Heart left ventricle (tissue), 16 donors: Measurements from ENCODE around the gene PHACTR1. TPM values are rescaled to one million over a fixed set of nuclear protein-coding genes. Genes with fewer than 3 reads are reported as not detected.
A peak's percentile ranks its signal among the peaks of the same experiment; 100 is the strongest.

Experiments used
- ATAC-seq, 4 donors: fragments of 200-7000 bp; cut with Tn5 transposase; one replicate each; pipeline ENCODE4 v1.9.1; 2020 to 2022; ENCODE audit warnings: moderate library complexity in 4 of 4, mild to moderate bottlenecking in 3 of 4, moderate number of reproducible peaks in 1 of 4
- DNase-seq, 5 donors: peaks; one replicate each; pipeline ENCODE4 v3.0.0-alpha.2; 2020
- H3K27ac ChIP-seq, 12 donors: fragments of 200-600 bp; sonication (generic) in 4 of 12; one replicate each; pipeline versions ENCODE4 v1.5.0 to v1.8.0; 2016 to 2022; ENCODE audit warnings: mild to moderate bottlenecking in 2 of 12
- H3K27me3 ChIP-seq, 9 donors: fragments of 200-600 bp; sonication (generic) in 2 of 9; one replicate each; pipeline versions ENCODE4 v1.5.1 to v1.8.0; 2016 to 2022; ENCODE audit warnings: mild to moderate bottlenecking in 3 of 9
- H3K36me3 ChIP-seq, 9 donors: fragments of 200-600 bp; sonication (generic) in 2 of 9; one replicate each; pipeline versions ENCODE4 v1.5.0 to v1.8.0; 2018 to 2022; ENCODE audit warnings: mild to moderate bottlenecking in 2 of 9
- H3K4me1 ChIP-seq, 12 donors: fragments of 200-600 bp; sonication (generic) in 4 of 12; one replicate each; pipeline versions ENCODE4 v1.5.0 to v1.8.0; 2016 to 2022; ENCODE audit warnings: mild to moderate bottlenecking in 3 of 12
- H3K4me3 ChIP-seq, 12 donors: fragments of 200-600 bp; sonication (generic) in 4 of 12; one replicate each; pipeline versions ENCODE4 v1.5.0 to v1.8.0; 2017 to 2022; ENCODE audit warnings: mild to moderate bottlenecking in 9 of 12, moderate library complexity in 4 of 12
- H3K9me3 ChIP-seq, 12 donors: fragments of 200-600 bp; sonication (generic) in 4 of 12; one replicate each; pipeline versions ENCODE4 v1.5.0 to v1.8.0; 2016 to 2022; ENCODE audit warnings: mild to moderate bottlenecking in 1 of 12
- CTCF ChIP-seq, 12 donors: fragments of 200-600 bp; sonication (generic) in 4 of 12; IDR thresholded peaks; one replicate each; pipeline versions ENCODE4 v1.5.0 to v1.8.0; 2018 to 2022; ENCODE audit warnings: antibody characterized with exemption in 12 of 12, mild to moderate bottlenecking in 5 of 12
- POLR2A ChIP-seq, 2 donors: fragments of 450-650 bp; IDR thresholded peaks; one replicate each; pipeline ENCODE4 v1.6.1; 2017; ENCODE audit warnings: antibody characterized with exemption in 2 of 2, mild to moderate bottlenecking in 2 of 2, moderate library complexity in 2 of 2
- WGBS, 4 donors: extraction: QIAGEN DNeasy Blood & Tissue Kit in 2 of 4; methylation state at CpG; one replicate each; pipeline versions ENCODE4 v1.1.5 to v1.1.7; 2013 to 2018; 5-methylcytosine and 5-hydroxymethylcytosine counted together
- intact Hi-C, 10 donors: fragments of 100-400 bp; cut with DNase I; formaldehyde crosslinking; loops; one replicate each; pipeline versions ENCODE4 v1.11.1 to v1.14.2; 2022
- polyA plus RNA-seq, 2 donors: library from polyadenylated mRNA; stranded (reverse); fragments of 200-250 nt; gene quantifications; one replicate each; pipeline ENCODE4 v1.2.3, GENCODE V29; 2013
- total RNA-seq, 9 donors: library from RNA; depleted of rRNA in 2 of 9; stranded (reverse); fragments of >200 nt in 2 of 9; fragmentation: NEBNext Ultra II Directional in 3 of 9; extraction: Animal tissue kit (Norgen Biotek cat#: 25700) in 3 of 9; gene quantifications; one replicate each; pipeline versions ENCODE4 v1.1.0 to v1.2.4, GENCODE V29; 2016 to 2023
- donor health status: ischemic (EF 13 %, LVEDD 7.1; RV severe dilation, severe dysfunction).
- donor health status: healthy with polysubstance abuse.
- donor health status: DM: no; HTN: yes; CAD: no.
- donor health status: DM: no; HTN: no; CAD: no.
- donor health status: ischemic (EF 25% LVEDD 6.9; RV normal size, moderate dysfunction).
- donor health status: ischemic (EF 25% LVEDD 5.7; RV mildly dilated, moderate dysfunction).
- donor health status: healthy.
- donor health status: DM: yes; HTN: yes; CAD: no.
- donor health status: ischemic (EF 35%, LVEDD 5.7; RV mildly dilated, moderate dysfunction).
- donor health status: nonischemic (EF 11% LVEDD 7.7; RV severe dilation, severe dysfunction).
- donor health status: DM: yes; HTN: yes; CAD: no.
- donor health status: PGD.
- donor health status: ischemic (EF 29% LVEDD 5.4; RV normal size, mild dysfunction).
- donor health status: nonischemic (EF 23%, LVEDD 6.1; RV moderate dilation, normal function).

The PHACTR1 gene
- total and polyA plus RNA-seq, 11 donors = 21.2 to 238 (median 87.4) TPM

DNA sequence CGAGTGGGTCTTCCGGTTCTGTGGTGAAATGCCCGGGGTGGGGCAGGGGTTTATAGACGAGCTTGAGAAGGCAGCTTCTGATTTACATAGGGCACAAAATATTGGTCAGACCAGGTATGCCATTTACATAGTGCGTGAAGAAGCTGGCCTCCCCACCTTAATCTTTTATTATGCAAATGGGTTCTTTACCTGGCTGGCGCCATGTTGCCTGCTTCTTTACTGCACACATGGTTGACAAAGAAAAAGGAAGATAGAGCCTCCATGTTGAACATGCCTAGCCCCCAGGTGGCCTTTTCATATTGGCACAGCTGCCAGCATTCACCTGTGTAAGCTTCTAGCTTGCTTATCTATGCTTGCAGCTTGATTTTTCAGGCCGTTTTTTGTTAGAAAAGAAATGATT lies 276.2 kb downstream of the PHACTR1 start:
- H3K9me3 ChIP-seq = peaks cover 0 to 11% (median 1%) of the 10 kb centered on the region in 12 donors
- H3K27me3 ChIP-seq = no peaks in the 10 kb centered on the region
- intact Hi-C loops = no loop called here
- no peak overlapping the region for H3K4me3 ChIP-seq
- TF ChIP-seq CTCF (IDR thresholded peaks at IDR 0.05) (no peak), POLR2A (IDR thresholded peaks at IDR 0.05) (no peak)
- WGBS, 4 donors = 87 to 91% (median 88%) methylated on average over 7 of the region's 7 CpGs
- no peak for ATAC-seq
- no peaks in the 10 kb centered on the region for H3K36me3 ChIP-seq
- H3K27ac ChIP-seq = peak overlapping the region in 4 of 12 donors; percentile 14 to 52 (median 49)
- peaks cover 0 to 14% (median under 1%) of the 10 kb centered on the region in 12 donors for H3K4me1 ChIP-seq
- DNase-seq = no peak

DNA sequence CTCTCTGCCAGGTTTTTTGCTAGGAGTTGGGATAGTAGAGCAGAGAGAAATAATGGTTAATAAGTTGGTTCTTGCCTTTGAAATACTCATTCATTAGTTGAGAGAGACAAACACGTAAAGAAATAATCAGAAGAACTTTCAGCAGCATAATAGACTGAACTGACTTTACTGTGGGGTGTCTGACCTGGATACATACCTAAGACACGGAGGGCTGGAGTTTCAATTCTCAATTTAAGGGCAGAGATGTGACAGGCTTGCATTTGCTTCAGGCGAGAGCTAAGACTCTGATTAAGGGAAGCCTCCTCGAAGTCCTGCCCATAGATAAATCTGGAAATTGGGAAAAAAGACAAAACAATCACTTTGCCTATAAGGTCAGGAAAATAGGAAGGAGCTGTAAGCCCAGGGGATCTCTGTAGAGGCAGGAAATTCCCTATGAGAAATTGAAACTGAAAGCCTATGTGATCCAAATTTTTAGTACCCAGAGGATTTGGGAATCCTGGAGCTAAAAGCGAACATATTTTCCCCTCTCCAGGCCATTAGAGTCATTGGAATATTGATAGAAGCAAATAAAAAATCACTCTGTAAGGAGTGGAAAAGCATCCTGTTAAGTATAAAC lies 276.8 kb downstream of the PHACTR1 start:
- TF ChIP-seq CTCF (IDR thresholded peaks at IDR 0.05) (no peak), POLR2A (IDR thresholded peaks at IDR 0.05) (no peak)
- Histone ChIP-seq H3K27me3 (no peaks in the 10 kb centered on the region), H3K4me3 (peak overlapping the region in 9 of 12 donors; percentile 8 to 38 (median 31)), H3K36me3 (no peaks in the 10 kb centered on the region), H3K9me3 (peaks cover 0 to 11% (median 1%) of the 10 kb centered on the region in 12 donors), H3K4me1 (peaks cover 0 to 11% (median 0%) of the 10 kb centered on the region in 12 donors), H3K27ac (peak overlapping the region in 11 of 12 donors; percentile 5 to 64 (median 37))
- 52 to 64% (median 58%) methylated on average over 5 of the region's 5 CpGs for WGBS, 4 donors
- intact Hi-C loops = no loop called here
- ATAC-seq (peak in 1 of 4 donors; percentile 32), DNase-seq (no peak)

DNA sequence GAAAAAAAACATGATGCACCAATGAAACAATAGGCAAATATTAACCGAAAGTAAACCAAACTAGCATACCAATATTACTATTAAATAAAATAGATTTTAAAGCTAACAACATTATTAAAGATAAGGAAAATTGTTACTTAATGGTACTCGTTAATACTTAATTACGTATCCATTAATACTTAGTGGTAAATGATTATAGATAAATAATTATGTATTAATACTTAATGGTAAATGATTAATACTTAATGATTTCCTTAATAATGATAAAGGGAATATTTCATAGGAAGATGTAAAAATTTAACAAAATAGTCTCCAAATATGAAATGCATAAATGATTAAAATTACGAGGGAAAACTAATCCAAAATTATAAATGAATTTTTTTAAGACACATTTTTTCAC lies 278.9 kb downstream of the PHACTR1 start:
- Histone ChIP-seq H3K9me3 (peaks cover 0 to 11% (median 1%) of the 10 kb centered on the region in 12 donors), H3K4me3 (no peak overlapping the region), H3K36me3 (no peaks in the 10 kb centered on the region), H3K27ac (no peak overlapping the region), H3K27me3 (no peaks in the 10 kb centered on the region), H3K4me1 (peaks cover 0 to 11% (median 0%) of the 10 kb centered on the region in 12 donors)
- 93 to 98% (median 95%) methylated on average over 4 of the region's 4 CpGs for WGBS, 4 donors
- intact Hi-C loops = no loop called here
- DNase-seq = no peak
- no peak for ATAC-seq
- no peak for TF ChIP-seq CTCF (IDR thresholded peaks at IDR 0.05)
- TF ChIP-seq POLR2A (IDR thresholded peaks at IDR 0.05) = no peak

DNA sequence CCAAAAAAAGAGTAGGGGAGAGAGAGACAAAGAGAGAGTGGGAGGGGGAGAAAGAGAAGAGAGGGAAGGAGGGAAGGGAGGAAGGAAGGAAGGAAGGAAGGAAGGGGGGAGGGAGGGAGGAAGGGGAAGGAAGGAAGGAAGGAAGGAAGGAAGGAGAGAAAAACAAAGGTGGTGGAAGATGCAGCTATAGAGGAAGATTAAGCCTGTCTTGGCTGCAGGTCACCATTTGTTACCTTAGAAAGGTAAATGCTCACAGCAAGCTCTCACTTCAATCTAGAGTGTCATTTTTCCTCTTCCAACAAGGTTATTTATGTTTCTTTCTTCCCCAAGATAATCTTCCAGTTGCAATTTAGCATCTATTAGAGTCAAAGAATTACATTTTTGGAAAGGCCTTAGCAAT lies 284.0 kb downstream of the PHACTR1 start:
- Histone ChIP-seq H3K4me1 (peaks cover 0 to 14% (median 2%) of the 10 kb centered on the region in 12 donors), H3K36me3 (no peaks in the 10 kb centered on the region), H3K27me3 (no peaks in the 10 kb centered on the region), H3K9me3 (no peaks in the 10 kb centered on the region), H3K27ac (no peak overlapping the region), H3K4me3 (no peak overlapping the region)
- TF ChIP-seq CTCF (IDR thresholded peaks at IDR 0.05) = no peak
- no peak for TF ChIP-seq POLR2A (IDR thresholded peaks at IDR 0.05)
- no peak for DNase-seq
- ATAC-seq = no peak
- intact Hi-C loops = no loop called here
